Measurements from ENCODE around the gene TBC1D7.

TBC1D7 gene

DNA sequence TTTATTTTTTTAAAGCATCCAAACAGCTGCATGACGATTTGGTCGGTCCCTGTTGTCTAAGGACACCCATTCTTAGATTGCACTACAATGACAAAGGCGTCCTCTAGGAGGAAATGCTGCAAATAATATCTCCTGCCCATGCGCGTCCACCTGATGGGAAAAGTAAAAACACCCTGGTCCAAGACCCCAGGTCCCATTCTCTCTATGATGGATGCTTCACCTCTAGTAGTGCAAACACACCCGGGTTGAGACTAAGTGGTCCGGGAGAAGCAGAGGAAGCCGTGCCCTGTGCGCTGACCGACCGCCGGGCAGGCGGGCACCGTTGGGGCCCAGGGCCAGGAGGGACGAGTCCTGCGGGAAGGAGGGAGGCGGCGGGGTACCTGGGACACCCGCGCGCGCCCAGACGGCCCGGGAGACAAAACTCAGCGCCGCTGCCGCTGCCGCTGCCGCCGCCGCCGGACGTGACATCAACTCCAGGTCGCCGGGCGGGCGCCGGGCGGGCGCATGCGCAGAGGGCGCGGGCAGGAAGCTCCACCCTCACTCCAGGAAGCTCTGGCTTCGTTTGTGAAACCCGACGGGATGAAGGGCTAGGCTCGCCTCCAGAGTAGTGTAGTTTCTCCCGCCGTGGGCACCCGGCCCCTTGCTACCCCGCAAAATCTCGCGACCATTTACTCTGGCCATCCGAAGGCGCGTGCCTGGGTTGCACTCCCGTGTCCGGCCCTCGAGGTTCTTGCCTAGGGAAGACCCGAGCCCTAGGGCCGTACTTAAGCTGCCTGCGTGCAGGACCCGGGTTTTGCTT lies at the start of gene TBC1D7:
TSS of gene TBC1D7 (minus strand) at position 462 of the 799 bp plus-strand sequence. CDS start 1,639 bp downstream, outside the sequence.
- peak; percentile 93 to 97 (median 95) for DNase-seq

- DNase-seq = no peak
Measured at GRCh38 chr6:13377054-13377758, 48.9 kb upstream of the TBC1D7 start.

DNA sequence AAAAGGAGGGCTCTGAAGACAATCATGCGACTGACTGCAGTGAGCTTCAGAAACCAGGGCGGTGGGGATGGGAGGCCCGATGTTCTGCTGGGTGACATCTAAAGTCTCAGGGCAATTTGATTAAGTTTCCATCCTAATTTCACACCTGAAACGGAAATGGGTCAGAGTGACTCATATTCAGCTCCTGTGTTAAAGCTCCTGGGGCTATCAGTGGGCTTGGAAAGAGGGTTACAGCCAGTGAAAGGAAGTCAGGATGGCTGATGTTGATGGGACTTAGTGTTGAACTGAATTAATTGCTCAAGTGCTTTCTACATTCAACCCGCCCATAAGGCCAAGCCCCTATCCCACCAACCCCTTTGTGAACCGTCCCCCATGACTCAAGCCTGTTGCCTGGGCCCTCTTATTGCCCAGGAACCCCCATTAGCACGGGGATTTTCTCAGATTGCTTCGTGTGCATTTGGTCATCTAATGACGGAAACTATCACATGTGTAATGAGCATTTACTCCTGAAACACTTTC lies 47.1 kb upstream of the TBC1D7 start:
- DNase-seq = no peak

- DNase-seq = no peak
Measured at GRCh38 chr6:13373919-13374318, 45.6 kb upstream of the TBC1D7 start.

DNA sequence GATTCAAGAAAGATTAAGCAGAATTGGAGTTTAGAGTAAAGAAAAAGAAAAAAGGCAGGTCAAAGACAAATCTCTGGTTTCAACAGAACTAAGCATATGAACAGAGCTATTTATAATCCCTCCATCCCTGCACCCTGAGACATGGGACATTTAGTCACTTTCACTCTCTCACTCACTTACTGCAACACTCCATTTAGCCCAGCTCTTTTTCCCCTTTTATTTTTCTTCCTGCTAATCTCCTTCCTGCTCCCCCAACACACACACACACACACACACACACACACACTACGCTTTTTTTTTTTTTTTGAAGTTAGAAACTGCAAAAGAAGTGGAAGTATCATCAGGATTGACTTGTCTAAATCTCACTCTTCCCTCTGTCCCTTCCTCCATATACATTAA lies 45.1 kb upstream of the TBC1D7 start:
- no peak for DNase-seq

- DNase-seq = no peak
Measured at GRCh38 chr6:13372688-13373487, 44.6 kb upstream of the TBC1D7 start.

- DNase-seq = no peak
Measured at GRCh38 chr6:13372076-13372475, 43.7 kb upstream of the TBC1D7 start.

- no peak for DNase-seq
Measured at GRCh38 chr6:13371421-13372072, 43.2 kb upstream of the TBC1D7 start.

DNA sequence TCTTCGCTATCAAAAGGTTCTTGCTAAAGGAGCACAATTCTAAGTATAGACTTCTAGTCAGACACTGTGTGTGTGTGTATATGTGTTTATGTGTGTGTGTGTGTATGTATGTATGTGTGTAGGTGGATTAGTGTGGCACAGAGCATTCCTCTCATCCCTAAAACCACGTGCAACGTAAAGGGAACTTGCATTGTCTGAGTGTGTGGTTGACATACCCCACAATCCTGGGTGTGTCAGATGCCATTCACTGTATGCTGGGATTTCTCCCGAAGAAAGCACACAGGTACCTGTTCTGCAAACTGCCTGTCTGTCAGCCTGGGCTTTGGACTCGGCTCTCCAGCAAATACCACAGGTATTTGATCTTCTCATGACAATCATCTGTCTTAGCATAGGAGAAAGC lies 42.3 kb upstream of the TBC1D7 start:
- no peak for DNase-seq

DNA sequence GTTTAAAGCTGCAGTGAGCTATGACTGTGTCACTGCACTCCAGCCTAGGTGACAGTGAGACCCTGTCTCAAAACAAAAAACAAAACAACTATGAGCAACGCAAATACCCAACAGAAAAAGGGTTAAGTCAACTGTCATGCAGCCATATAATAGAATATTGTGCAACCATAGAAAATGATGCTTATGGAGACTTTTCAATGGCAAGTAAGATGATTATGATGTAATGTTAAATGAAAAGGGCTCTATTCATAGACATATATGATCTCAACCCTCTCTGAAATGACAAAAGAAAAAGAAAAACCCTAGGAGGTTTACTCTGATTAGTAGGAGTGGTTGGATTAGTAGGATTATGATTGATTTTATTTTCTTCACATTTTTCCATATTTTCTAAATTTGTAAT lies 41.3 kb upstream of the TBC1D7 start:
- no peak for DNase-seq

DNA sequence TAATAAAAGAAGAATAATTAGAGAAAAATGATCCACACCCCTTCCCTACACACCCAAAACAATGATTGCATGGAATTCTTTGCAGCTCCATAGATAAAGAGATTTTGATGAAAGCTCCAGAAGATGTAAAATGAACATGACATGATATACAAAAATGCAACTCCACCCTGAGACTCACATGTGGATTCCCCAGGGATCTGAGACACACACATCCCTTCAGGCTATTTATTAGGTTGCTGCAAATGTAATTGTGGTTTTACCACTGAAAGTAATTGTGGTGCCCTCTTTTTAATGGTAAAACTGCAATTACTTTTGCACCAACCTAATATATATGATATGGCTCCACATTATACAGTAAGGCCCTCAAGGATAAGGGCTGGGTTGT lies 40.4 kb upstream of the TBC1D7 start:
- no peak for DNase-seq

DNA sequence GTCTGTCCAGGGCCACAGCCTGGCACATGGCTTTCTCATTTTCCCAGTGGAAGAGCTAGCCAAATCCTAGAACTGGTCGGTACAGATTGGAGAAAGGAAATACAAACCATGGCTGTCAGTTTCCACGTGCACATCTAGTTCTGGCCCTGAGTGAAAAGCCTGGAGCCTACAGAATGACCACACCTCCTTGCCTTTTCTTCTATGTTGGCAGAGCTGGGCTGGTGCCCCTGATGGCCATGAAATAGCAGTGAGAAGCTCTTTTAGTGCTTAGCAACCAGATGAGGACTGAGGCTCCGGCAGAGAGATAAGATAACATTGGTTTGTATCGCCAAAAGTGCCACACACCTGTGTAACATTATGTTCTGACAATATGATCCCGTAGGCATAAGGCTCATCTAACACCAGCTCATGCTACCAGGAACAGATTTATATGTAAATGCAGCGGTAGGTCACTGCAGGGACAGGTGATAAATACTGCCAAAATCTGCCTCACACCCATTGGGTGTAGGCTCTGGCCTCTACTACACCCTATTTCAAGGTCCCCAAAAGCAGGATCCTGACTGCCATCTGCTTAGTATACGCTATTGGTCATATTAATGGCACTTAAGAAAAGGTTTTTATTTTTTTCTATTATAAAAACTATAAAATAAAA lies 39.9 kb upstream of the TBC1D7 start:
- DNase-seq = no peak

GRCh38 chr6:13367396-13367795 lies 39.1 kb upstream of the TBC1D7 start:
- DNase-seq = peak in 1 of 3 experiments; percentile 8

- no peak for DNase-seq
Measured at GRCh38 chr6:13365320-13365719, 37.0 kb upstream of the TBC1D7 start.

GRCh38 chr6:13364842-13365241 lies 36.5 kb upstream of the TBC1D7 start:
- no peak for DNase-seq

DNA sequence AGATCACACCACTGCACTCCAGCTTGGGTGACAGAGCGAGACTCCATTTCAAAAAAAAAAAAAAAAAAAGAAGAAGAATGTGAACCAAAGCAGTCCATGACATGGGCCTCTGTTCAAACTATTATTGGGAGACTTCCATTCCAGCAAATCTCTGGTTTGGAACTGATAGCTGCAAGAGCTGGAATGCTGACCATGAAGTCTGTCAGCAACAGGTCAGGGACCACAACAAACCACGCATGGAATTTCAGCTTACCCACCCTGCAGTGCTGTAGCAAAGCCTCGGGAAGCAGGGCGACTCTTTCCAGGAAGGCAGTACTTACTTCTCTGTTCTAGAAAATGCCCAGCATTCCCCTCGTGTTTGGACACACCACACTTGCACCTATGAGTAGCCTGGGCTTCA lies 34.1 kb upstream of the TBC1D7 start:
- no peak for DNase-seq

DNA sequence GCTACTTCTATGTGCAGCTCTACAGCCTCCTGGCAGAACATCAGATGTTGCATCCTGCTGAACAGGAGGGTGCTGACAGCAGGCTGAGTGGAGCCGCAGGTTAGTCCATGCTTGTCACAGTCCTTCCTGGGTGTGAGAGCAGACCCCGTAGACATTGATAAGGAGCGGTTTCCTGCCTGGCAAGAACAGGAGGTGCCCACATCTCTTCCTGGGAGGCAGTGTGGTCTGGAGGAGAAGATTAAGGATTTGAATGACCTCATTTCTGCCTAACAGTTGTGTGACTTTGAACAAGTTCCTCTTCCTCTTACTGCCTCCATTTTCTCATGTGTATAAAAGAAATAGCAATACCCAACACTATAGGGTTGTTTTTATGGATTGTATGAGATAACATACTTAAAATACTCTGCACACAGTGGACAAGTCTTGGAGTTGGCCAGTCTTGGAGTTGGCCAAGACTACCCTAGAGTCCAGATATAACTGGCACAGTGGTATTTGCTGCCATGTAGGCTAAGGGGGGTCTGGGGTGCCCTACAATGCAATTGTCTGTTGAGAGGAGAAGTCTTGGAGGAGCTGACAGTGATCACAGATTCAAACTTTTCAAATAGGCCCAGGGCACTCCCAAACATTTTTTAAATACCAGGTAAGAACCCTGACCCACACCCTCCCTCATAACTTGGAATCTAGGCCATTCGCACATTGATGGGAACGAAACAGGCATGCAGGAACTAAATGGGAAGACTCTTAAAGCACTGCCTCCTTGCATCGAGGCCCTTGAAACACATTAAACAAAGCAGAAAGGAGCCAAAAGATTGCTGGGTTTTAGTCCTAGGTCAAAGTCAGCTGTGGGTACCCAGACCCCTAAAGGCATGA lies 32.6 kb upstream of the TBC1D7 start:
- DNase-seq = no peak

- DNase-seq = no peak
Measured at GRCh38 chr6:13359287-13359686, 30.9 kb upstream of the TBC1D7 start.

DNA sequence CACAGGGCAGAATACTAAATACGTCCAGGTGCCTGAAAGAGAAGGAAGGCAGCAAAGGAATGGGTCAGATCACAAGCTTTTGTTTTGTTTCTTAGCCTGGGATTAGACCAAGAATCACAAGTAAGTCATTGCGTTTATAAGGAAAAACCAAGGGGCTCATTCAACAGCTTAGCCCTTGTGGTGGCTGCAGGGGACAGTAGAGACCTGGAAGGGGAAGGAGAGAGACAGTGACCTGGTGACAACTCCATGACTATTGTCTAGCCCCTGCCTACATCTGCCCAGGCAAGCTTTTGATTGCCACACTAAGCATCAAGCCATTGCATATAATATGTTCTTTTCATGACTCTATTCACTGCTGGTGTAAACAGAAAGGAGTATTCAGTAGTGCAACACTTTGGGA lies 30.2 kb upstream of the TBC1D7 start:
- no peak for DNase-seq

GRCh38 chr6:13357551-13358075 lies 29.3 kb upstream of the TBC1D7 start:
- peak in 1 of 3 experiments; percentile 27 for DNase-seq
